Measurements from ENCODE around the gene TM4SF5.

Gene TM4SF5

DNA sequence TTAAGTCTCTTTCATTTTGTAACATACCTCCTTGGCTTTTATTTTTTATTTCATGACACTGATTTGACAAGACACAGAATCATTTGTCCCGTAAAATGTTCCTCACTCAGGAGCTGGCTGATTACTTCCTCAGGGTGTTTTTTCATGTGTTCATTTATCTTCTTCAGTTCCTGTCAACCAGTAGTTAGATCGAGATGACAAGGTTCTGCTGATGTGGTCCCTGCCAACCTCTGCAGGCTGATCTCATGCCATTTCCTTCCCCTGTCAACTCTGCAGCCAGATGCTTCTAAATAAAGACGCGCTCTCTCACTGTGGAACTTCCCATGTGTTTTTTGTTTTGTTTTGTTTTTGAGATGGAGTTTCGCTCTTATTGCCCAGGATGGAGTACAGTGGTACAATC lies 23.8 kb upstream of the TM4SF5 start:
- no peak for DNase-seq (ENCODE audit: low read depth in 2 of 2)

DNA sequence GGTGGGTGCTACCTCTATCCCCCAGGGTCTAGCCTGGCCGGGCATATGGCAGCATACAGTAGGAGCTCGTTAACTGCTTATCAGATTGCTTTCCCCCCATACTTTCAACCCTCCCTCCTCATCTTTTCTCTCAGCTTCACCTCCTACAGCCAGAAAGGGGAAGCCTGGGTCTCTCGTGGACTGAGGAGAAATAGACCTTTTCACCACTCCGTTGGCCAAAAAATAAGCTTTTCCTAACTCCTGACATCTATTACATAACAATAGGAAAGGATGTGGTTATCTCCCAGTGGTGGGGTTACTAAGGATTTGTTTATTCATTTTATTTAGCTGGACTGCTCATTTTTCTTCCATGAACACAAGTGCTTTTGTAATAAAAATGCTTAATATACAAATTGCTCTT lies 23.0 kb upstream of the TM4SF5 start:
- DNase-seq (ENCODE audit: low read depth in 2 of 2): no peak

DNA sequence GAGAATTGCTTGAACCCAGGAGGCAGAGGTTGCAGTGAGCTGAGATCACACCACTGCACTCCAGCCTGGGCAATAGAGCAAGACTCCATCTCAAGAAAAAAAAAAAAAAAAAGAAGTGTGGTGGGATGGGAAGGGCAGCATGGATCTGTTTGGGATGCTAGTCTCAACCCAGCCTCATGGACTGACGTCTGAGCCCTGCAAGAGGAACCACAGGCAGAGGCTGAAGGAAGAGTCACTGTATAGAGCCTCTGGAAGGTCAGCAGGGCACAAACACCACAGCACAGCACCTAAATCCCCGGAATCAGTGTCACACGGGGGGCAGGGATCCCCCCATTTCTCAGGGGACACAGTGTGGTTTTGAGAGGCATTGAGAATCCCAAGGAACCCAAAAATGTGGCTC lies 21.1 kb upstream of the TM4SF5 start:
- DNase-seq (ENCODE audit: low read depth in 2 of 2): no peak

DNA sequence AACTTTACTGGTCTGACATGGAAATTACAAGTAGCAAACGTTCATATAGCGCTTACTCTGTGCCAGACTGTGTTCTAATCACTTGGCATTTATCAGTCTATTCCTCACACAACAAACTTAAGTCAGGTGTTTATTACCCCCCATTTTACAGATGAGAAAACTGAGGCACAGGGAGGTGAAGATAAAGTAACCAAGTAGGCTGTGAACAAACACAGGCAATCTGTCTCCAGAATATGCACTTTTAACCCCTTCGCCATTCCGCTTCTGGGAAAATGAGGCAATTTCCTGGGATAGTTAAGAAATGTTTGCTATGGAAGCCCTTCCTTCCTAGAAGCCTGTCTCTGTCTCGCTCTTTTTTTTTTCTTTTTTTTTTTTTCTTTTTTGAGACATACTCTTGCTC lies 19.8 kb upstream of the TM4SF5 start:
- DNase-seq (ENCODE audit: low read depth in 2 of 2): no peak

DNA sequence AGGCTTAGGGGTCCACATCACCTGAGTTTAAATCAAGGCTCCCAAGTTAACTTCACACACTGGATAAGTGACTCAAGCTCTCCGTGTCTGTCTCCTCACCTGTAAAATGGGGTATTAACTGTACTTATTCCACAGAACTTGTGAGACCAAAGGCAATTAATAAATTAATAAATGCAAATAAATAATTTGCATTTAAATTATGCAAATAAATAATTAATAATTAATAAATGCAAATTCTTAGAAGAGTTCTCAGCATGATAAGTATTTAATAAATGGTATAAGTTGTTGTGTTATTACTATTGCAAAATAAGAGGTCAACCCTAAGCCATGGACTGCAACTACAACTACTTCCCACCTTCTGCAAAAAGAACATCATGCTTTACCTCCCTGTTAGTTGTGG lies 18.3 kb upstream of the TM4SF5 start:
- no peak for DNase-seq (ENCODE audit: low read depth in 2 of 2)

DNA sequence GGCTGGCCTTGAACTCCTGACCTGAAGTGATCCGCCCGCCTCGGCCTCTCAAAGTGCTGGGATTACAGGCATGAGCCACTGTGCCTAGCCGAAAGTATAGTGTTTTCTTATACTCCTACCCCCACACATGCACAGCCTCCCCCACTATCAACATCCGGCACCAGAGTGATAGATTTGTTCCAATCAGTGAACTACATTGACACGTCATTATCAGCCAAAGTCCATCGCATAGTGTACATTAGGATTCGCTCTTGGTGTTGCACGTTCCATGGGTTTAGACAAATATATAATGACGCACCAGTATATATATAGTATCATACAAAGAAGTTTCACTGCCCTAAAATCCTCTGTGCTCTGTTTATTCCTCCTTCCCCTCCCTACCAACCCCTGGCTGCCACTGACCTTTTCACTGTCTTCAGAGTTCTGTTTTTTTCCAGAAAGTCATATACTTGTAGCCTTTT lies 11.9 kb upstream of the TM4SF5 start:
- DNase-seq (ENCODE audit: low read depth in 2 of 2): no peak

DNA sequence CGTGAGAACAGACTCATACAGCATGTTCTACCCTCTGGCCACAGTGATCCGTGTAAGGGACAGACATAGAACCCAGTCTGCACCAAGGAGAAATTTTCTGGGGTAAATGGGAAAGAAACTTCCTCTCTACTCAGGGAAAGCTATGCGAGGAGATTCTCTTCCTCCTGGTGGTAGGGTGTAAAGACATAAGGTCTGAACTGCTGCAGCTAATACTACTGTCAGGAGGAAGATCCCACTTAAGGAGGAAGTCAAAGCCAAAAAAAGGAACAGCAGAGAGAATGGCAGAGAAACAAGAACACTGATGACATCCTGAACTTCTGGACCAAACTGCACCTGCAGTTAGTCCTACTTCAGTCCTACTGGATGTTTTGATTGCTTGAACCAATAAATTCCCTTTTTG lies 7.1 kb upstream of the TM4SF5 start:
- DNase-seq (ENCODE audit: low read depth in 2 of 2): no peak

DNA sequence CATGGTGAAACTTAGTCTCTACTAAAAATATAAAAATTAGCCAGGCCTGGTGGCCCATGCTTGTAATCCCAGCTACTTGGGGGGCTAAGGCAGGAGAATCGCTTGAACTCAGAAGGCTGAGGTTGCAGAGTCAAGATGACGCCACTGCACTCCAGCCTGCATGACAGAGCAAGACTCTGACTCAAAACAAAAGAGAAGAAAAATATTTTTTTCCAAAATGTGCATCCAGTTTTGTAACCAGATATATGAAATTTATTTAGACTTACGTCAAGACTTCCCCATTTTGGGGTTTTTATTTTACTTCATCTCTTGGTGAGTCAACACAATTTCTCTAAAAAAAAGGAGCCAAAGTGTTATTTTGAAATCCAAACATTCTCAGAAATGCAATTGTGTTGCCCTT lies 5.5 kb upstream of the TM4SF5 start:
- DNase-seq (ENCODE audit: low read depth in 2 of 2): no peak

DNA sequence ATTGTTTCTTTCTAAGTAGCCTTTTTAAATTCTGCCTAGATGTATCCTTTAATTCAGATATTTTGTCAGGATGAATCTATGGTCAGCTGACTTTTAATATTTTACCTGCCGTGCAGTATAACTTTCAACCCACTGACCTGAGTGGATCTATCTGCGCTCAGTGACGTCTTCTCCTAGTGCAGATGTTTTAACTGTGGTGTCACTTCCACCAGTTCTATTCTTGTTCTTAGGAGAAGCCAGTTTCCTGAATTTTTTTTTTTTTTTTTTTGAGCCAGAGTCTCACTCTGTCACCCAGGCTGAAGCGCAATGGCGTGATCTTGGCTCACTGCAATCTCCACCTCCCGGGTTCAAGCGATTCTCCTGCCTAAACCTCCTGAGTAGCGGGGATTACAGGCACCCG lies 5.0 kb upstream of the TM4SF5 start:
- DNase-seq (ENCODE audit: low read depth in 2 of 2): no peak

DNA sequence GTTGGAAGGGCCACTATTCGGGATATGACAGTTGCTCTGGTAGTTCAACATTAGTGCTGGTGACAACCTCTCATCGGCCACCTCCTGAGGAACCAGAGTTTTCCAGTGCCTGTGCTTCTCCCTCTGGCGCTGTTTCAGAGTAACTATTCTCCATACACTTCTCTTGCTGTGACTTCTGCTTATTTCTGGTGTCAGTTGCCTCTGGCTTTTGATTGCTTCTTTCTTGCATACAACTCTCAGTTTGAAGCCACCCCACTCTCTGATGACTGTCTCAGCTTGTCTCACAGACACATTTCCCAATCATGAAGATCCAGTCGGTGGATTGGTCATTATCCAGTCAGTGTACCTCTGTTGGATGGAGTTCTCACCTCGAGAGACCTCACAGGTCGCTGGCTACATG lies 3.4 kb upstream of the TM4SF5 start:
- DNase-seq (ENCODE audit: low read depth in 2 of 2): no peak

DNA sequence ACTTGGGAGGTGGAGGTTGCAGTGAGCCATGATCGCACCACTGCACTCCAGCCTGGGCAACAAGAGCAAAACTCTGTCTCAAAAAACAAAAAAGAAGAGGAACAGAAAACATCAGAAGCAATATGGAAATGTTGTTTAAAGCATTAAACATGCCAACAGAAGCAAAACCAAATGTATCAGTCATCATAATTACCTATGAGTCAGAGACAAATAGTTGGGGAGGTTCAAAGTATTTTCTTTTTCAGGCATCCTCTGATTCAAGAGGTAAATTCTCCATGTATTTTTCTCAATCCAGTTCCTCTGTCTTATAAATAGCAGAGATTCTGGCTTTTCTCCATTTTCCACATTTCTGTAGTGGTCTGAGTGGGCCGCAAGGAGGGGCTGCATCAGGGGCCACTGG lies 2.1 kb upstream of the TM4SF5 start:
- no peak for DNase-seq (ENCODE audit: low read depth in 2 of 2)

DNA sequence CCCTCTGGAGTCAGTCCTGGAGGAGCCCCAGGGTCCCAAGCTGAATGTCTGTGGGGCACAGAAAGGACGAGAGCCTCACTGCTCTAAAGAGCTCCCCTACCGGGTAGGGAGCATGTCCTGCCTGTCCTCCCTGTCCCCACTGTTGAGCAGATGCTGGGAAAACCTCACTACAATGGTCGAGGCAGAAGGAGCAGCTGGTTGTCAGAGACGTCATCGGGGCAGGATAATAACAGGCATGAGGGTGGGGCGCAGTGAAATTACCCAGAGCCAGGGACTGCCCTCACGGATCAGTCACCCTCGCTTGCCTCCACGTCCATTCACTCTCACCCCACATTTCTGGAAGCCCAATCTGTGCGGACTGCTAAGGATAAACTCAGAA lies 538 bp downstream of the TM4SF5 start:
- no peak for DNase-seq (ENCODE audit: low read depth in 2 of 2)

DNA sequence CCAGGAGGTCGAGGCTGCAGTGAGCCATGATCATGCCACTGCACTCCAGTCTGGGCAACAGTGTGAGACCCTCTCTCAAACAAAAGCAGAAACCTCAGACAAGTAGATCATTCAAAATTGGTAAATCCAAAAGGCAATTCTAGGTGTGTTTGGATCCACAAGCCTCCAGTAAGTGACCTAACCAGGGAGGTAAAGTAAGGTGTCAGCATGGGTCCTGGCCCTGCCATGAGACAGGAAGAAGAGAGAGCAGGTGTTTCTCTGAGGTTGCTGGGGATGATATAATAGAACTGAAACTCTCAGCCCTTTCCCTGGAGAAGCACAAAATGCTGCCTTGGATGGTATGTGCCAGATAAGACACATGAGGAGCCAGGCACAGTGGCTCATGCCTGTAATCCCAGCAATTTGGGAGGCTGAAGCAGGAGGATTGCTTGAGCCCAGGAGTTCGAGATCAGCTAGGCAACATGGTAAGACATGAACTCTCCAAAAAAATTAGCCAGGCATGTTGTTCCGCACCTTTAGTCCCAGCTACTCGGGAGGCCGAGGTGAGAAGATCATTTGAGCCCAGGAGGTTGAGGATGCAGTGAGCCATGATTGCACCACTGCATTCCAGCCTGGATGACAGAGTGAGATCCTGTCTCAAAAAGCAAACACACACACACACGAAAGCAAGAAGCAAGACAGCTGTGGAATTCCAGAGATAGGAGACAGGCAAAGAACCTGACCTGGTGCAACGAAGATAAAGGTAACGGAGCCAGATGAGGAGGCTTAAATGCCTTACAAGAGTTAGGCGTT lies 6.5 kb downstream of the TM4SF5 start:
- DNase-seq (ENCODE audit: low read depth in 2 of 2): no peak

DNA sequence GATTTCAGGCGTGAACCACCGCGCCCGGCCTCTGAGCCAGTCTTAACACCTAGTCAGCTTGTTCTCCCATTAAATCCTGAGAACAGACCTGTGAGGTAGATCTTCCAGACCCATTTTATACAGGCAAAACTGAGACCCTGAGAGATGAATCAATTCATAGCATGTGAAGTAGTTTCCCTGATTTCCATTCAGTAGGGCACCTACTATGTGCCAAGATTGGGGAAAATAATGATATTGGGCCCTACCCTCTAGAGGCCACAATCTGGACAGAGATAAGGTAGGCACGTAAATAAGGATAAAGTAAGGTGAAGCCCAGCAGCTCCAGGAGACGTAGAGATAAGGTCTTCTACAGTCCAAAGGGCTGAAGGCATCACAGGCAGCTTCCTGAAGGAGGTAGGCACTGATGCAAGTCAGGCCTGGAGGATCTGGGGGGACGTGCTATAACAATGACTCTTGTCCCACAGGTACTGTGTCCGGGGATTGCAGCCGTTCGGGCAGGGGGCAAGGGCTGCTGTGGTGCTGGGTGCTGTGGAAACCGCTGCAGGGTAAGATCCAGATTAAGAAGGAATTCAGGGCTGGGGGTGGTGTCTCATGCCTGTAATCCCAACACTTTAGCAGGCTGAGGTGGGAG lies 8.8 kb downstream of the TM4SF5 start:
- no peak for DNase-seq (ENCODE audit: low read depth in 2 of 2)

DNA sequence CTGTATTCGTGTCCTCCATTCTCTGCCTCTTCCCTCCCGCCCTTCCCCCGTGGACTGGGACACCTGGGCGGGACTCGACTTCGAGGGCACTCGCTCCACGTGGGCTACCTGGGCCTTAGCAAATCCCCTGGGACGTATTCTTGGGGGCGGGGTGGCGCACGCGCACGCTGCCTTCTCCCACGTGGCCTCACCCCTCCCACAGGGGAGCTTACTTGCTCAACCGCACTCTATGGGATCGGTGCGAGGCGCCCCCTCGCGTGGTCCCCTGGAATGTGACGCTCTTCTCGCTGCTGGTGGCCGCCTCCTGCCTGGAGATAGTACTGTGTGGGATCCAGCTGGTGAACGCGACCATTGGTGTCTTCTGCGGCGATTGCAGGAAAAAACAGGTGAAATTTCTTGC lies 11.0 kb downstream of the TM4SF5 start:
- DNase-seq (ENCODE audit: low read depth in 2 of 2): no peak

DNA sequence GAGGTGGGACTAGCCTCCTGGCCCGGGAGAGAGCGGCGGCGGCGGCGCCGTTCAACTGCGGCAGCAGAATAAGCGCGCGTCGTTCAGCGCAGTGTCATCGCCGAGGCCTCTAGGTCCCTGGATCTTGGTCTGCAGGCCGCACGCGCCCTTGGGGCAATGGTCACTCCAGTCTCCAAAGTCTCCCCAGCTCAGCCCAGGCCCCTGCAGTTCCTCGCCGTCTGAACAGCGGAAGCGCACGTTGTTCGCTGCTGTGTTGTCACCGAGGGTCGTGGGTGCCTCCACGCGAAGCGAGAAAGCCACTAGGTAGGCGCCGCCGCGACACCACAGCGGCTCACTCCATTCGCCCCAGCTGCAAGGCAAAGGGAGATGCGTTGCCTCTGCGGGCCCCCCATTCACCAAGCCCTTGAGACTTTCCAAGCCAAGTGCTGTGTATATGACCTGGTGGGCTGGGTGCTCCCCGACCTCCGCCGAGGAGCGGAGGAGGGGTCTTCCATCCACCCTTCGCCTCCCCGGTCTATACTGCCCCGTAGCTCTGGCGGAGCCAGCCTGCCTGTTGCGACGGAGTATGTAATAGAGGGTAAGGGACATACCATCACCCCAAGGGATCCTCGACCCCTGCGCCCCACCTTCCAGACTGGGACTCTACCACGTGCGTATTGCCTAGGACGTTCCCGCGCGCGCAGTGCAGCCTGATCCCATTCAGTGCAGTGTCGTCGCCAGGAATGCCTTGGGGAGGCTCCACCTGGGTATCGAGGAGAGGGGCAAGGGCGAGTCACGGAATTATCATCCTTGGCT lies 13.8 kb downstream of the TM4SF5 start:
- no peak for DNase-seq (ENCODE audit: low read depth in 2 of 2)

DNA sequence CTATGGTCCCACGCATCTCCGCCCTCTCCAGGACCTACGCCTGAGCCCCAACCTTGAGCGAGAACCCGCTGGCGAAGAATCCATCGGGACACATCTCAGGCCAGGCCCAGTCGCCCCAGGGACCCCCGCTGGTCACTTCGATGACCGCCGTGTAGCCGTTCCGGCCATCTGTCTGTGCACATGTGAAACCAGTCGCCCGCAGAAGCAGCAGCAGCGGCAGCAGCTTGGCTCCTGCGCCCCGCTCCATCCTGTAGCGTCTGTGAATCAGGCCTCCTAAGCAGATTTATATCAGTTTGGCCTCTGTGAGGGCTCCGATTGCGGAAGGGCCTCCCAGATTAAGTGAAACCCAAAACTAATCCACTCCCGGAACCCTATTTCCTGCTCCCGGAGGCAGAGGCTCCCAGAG lies 14.4 kb downstream of the TM4SF5 start, which contains the start of gene VMO1:
Gene VMO1, minus strand, starts transcription at position 259 of the 406 bp plus-strand sequence. Its CDS starts 12 bp downstream, at position 247.
- DNase-seq (ENCODE audit: low read depth in 2 of 2): no peak

DNA sequence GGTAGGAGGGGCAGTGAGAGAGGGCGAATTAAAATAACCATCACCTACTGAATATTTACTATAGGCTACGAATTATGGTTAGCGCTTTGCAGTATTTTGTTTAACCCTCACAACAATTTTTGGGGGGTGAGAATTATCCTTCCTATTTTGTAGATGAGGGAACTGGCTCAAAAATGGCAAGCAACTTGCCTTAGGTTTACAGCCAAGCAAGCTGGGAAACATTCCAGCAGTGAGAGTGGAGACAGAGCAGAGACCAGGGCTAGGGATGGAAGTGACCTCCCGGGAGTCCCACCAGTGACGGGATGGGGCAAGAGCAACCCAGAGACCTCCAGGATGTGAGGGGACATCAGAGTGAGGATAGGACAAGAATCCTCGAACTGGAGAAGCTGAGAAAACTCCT lies 14.8 kb downstream of the TM4SF5 start:
- no peak for DNase-seq (ENCODE audit: low read depth in 2 of 2)

DNA sequence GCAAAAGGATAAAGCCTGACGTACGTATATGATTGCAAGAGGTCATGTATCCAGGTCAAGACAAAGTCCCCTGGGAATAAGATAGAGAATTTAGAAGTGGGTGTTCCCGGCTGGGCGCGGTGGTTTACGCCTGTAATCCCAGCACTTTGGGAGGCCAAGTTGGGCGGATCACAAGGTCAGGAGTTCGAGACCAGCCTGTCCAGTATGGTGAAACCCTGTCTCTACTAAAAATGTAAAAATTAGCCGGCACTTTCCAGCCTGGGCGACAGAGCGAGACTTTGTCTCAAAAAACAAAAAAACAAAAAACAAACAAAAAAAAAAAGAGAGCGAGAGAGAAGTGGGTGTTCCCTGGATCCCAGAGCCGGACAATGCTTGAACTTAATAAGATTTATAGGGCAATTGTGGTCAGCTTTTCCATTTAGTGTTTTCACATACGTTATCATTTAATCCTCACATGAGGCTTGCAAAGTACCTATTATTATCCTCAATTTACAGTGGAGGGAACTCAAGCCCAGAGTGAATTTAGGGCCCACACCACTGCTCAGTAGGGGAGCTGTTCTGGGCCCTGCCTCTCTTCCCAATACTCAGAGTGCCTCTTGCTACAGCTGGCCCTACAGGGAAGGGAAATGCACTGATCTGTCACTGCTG lies 16.6 kb downstream of the TM4SF5 start:
- no peak for DNase-seq (ENCODE audit: low read depth in 2 of 2)

DNA sequence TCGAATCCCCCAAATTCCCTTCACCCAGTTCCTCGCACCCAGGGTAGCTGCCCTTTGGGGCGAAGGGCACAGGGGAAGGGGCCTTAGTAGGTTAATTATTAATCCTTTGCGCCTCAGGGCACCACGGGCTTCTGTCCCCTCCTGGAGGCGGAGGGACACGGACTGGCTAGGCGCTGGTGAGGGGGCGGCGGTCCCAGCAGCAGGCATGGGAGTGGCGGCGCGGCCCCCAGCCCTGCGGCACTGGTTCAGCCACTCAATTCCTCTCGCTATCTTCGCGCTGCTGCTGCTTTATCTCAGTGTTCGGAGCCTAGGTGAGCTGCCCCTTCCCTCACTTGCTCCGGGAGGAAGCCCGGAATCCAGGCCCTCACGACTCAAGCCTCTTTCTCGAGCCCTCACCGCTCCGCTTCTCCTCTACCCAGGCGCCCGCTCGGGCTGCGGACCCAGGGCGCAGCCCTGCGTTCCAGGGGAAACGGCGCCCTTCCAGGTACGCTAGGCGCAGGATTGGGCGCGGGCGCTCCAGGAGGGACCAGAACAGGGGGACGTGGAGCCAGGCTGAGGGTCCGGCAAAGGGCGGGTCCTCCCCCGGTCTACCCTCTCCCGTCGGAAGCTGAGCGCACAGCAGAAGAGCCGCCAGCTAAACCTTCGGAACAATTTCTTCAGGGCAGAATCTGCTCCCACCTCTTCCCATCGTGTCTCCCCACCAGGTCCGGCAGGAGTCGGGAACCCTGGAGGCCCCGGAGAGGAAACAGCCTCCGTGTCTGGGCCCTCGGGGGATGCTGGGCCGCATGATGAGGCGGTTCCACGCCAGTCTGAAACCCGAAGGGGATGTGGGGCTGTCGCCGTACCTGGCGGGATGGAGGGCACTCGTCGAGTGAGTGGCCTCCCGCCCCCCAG lies 17.4 kb downstream of the TM4SF5 start, which contains the start of gene GLTPD2:
Gene GLTPD2, plus strand, starts transcription at position 158 of the 894 bp plus-strand sequence. Its CDS starts 48 bp downstream, at position 206.
- DNase-seq (ENCODE audit: low read depth in 2 of 2): no peak

DNA sequence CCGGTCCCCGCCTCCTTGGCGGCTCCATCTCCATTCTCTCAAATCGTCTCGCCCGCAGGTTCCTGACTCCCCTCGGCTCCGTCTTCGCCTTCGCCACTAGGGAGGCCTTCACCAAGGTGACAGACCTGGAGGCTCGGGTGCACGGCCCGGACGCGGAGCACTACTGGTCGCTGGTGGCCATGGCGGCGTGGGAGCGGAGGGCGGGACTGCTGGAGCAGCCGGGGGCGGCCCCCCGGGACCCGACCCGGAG lies 17.9 kb downstream of the TM4SF5 start:
- DNase-seq (ENCODE audit: low read depth in 2 of 2): no peak

Measured in stimulated activated CD4-positive, alpha-beta T cell treated with anti-CD3 and anti-CD28 coated beads, Interleukin-1b, Interleukin-23, amount 100 ng/mL, for 4 hours (primary cell).